ENCODE data around the gene UBE2J1. TPM values are rescaled to one million over a fixed set of nuclear protein-coding genes. Genes with fewer than 3 reads are reported as not detected.
A peak's percentile ranks its signal among the peaks of the same experiment; 100 is the strongest.

Gene UBE2J1
- total and polyA plus RNA-seq, 9 of the 15 experiments (the other 6 are each of a cell fraction or from before 2014, with no cell fraction given): 11.6 to 32.6 (median 22.0) TPM

DNA sequence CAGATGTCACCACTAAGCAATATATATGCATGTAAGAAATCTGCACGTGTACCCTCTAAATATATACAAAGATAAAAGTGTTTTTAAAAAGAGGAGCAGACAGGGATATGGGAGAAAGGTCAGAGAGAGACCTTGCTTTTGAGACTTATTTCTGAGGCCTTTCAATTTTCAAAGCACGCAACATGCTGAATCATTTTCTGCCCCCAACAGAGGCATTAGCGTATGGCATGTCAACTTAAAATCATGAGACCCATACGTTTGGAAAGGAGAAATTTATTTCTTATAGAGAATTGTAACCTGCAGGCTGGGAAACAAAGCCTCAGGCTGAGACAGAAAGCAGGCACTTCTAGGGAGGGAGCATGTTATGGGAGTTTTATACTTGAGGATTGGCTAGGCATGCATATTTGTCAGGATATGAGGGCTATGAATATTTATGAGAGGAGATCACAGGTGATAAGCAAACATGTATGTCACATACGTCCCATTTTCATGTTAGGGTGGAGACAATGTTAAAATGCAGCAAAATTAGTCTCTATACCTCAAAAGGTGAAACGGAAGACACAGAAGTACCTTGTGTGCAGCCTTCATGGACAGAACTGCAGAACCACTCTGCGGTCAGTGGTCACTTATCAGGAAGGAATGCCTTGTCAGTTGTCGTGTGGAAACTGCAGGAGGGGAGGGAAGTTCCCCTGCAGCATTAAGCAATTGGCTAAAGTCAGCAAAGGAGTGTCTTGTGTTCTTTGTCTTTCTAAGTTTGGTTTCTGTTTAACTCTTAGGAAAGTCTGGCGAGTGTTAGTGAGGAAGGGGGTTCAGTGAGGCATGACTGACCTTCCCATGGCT is 31.2 kb downstream of the UBE2J1 start (continued):
- TF ChIP-seq, protein P1, sequence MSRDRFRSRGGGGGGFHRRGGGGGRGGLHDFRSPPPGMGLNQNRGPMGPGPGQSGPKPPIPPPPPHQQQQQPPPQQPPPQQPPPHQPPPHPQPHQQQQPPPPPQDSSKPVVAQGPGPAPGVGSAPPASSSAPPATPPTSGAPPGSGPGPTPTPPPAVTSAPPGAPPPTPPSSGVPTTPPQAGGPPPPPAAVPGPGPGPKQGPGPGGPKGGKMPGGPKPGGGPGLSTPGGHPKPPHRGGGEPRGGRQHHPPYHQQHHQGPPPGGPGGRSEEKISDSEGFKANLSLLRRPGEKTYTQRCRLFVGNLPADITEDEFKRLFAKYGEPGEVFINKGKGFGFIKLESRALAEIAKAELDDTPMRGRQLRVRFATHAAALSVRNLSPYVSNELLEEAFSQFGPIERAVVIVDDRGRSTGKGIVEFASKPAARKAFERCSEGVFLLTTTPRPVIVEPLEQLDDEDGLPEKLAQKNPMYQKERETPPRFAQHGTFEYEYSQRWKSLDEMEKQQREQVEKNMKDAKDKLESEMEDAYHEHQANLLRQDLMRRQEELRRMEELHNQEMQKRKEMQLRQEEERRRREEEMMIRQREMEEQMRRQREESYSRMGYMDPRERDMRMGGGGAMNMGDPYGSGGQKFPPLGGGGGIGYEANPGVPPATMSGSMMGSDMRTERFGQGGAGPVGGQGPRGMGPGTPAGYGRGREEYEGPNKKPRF (IDR thresholded peaks at IDR 0.05; ENCODE audit: low read depth, low read length): no peak
- TF ChIP-seq, protein P2, sequence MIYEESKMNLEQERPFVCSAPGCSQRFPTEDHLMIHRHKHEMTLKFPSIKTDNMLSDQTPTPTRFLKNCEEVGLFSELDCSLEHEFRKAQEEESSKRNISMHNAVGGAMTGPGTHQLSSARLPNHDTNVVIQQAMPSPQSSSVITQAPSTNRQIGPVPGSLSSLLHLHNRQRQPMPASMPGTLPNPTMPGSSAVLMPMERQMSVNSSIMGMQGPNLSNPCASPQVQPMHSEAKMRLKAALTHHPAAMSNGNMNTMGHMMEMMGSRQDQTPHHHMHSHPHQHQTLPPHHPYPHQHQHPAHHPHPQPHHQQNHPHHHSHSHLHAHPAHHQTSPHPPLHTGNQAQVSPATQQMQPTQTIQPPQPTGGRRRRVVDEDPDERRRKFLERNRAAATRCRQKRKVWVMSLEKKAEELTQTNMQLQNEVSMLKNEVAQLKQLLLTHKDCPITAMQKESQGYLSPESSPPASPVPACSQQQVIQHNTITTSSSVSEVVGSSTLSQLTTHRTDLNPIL (CRISPR knock-in tag; IDR thresholded peaks at IDR 0.05): no peak
- TF ChIP-seq DDX20 (tag; IDR thresholded peaks at IDR 0.05; ENCODE audit: low read depth): no peak
- no peak; a peak in 1 of 4 replicates for TF ChIP-seq FOXA3 (CRISPR knock-in tag; conservative IDR thresholded peaks at IDR 0.05 in 1 of 2, IDR thresholded peaks at IDR 0.05 in 1 of 2)
- no peak for TF ChIP-seq ZNF134 (CRISPR knock-in tag; conservative IDR thresholded peaks at IDR 0.05)
- no peak for TF ChIP-seq CBX2 (IDR thresholded peaks at IDR 0.05; ENCODE audit: insufficient read depth, low read length, poor library complexity, severe bottlenecking)
- no peak for TF ChIP-seq ZNF436 (CRISPR knock-in tag; IDR thresholded peaks at IDR 0.05)
- TF ChIP-seq KAT7 (CRISPR knock-in tag; IDR thresholded peaks at IDR 0.05; ENCODE audit: borderline replicate concordance): no peak
- TF ChIP-seq PHTF2 (CRISPR knock-in tag; IDR thresholded peaks at IDR 0.05): no peak
- no peak for TF ChIP-seq ZFP1 (CRISPR knock-in tag; IDR thresholded peaks at IDR 0.05)
- TF ChIP-seq, protein P3, sequence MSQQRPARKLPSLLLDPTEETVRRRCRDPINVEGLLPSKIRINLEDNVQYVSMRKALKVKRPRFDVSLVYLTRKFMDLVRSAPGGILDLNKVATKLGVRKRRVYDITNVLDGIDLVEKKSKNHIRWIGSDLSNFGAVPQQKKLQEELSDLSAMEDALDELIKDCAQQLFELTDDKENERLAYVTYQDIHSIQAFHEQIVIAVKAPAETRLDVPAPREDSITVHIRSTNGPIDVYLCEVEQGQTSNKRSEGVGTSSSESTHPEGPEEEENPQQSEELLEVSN (IDR thresholded peaks at IDR 0.05; ENCODE audit: borderline replicate concordance in 1 of 2, extremely low read depth in 1 of 2, insufficient read depth in 1 of 2, insufficient read length in 1 of 2, low read depth in 1 of 2, low read length in 1 of 2, poor library complexity in 1 of 2, severe bottlenecking in 1 of 2): no peak
- no peak for TF ChIP-seq ZNF586 (CRISPR knock-in tag; conservative IDR thresholded peaks at IDR 0.05)
- TF ChIP-seq ZNF76 (CRISPR knock-in tag; IDR thresholded peaks at IDR 0.05; ENCODE audit: borderline replicate concordance): no peak
- TF ChIP-seq, protein P4, sequence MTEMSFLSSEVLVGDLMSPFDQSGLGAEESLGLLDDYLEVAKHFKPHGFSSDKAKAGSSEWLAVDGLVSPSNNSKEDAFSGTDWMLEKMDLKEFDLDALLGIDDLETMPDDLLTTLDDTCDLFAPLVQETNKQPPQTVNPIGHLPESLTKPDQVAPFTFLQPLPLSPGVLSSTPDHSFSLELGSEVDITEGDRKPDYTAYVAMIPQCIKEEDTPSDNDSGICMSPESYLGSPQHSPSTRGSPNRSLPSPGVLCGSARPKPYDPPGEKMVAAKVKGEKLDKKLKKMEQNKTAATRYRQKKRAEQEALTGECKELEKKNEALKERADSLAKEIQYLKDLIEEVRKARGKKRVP (CRISPR knock-in tag; IDR thresholded peaks at IDR 0.05): no peak
- peak; percentile 97 for TF ChIP-seq CBFB (CRISPR knock-in tag; IDR thresholded peaks at IDR 0.05)
- TF ChIP-seq MAFF (IDR thresholded peaks at IDR 0.05; ENCODE audit: low read length): no peak; the same call in 1 of the 2 replicates
- TF ChIP-seq KDM1A (IDR thresholded peaks at IDR 0.05): no peak
- TF ChIP-seq, protein P5, sequence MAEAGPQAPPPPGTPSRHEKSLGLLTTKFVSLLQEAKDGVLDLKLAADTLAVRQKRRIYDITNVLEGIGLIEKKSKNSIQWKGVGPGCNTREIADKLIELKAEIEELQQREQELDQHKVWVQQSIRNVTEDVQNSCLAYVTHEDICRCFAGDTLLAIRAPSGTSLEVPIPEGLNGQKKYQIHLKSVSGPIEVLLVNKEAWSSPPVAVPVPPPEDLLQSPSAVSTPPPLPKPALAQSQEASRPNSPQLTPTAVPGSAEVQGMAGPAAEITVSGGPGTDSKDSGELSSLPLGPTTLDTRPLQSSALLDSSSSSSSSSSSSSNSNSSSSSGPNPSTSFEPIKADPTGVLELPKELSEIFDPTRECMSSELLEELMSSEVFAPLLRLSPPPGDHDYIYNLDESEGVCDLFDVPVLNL (CRISPR knock-in tag; IDR thresholded peaks at IDR 0.05; ENCODE audit: low read depth): no peak
- no peak for TF ChIP-seq C11orf30 (IDR thresholded peaks at IDR 0.05; ENCODE audit: low read depth)
- no peak for TF ChIP-seq TAF1 (IDR thresholded peaks at IDR 0.05; ENCODE audit: control insufficient read depth, extremely low read depth, insufficient read depth, low read length, severe bottlenecking)
